Measurements from ENCODE around the gene PPA2.
"Not testable (repeated sequence)": the region's sequence is repeated elsewhere in the genome, so short reads cannot be mapped to it uniquely, and the experiment has no call there.

The PPA2 gene

GRCh38 chr4:105466580-105466979, 7.3 kb downstream of the PPA2 start:
- Histone ChIP-seq H3K36me3 (ENCODE audit: control insufficient read depth, low read length) (peaks cover 58% of the 10 kb centered on the region), H3K9me2 (replicated peaks; ENCODE audit: control insufficient read depth, low read length) (no peaks in the 10 kb centered on the region), H3K27me3 (ENCODE audit: control insufficient read depth, low read length) (no peaks in the 10 kb centered on the region), H3F3A (ENCODE audit: control insufficient read depth, insufficient read depth) (no peaks in the 10 kb centered on the region), H3K4me3 (ENCODE audit: low read length) (no peak overlapping the region), H3K79me2 (ENCODE audit: control insufficient read depth, low read length) (peaks cover 53% of the 10 kb centered on the region), H3K4me1 (ENCODE audit: control insufficient read depth, low read length) (peaks cover 10% of the 10 kb centered on the region), H4K20me1 (ENCODE audit: control insufficient read depth, insufficient read depth, low read depth, low read length) (peaks cover 14% of the 10 kb centered on the region; the same call in 1 of the 2 replicates), H3K4me2 (ENCODE audit: low read length) (no peak overlapping the region), H3K27ac (ENCODE audit: low read depth, low read length) (no peak overlapping the region), H3K9me3 (ENCODE audit: control insufficient read depth, insufficient read depth, low read length) (no peaks in the 10 kb centered on the region)
- TF ChIP-seq CTCF (IDR thresholded peaks at IDR 0.05; ENCODE audit: low read depth, low read length, poor library complexity, severe bottlenecking) = no peak
- TF ChIP-seq EZH2phosphoT487 (IDR thresholded peaks at IDR 0.05; ENCODE audit: borderline replicate concordance, low read length) = no peak

GRCh38 chr4:105464563-105464962, 9.3 kb downstream of the PPA2 start:
- not testable (repeated sequence) for H3K9me3 ChIP-seq (ENCODE audit: control insufficient read depth, insufficient read depth, low read length); H3K9me2 ChIP-seq (replicated peaks; ENCODE audit: control insufficient read depth, low read length); H4K20me1 ChIP-seq (ENCODE audit: control insufficient read depth, insufficient read depth, low read depth, low read length); H3K4me2 ChIP-seq (ENCODE audit: low read length); H3F3A ChIP-seq (ENCODE audit: control insufficient read depth, insufficient read depth); H3K27me3 ChIP-seq (ENCODE audit: control insufficient read depth, low read length); H3K27ac ChIP-seq (ENCODE audit: low read depth, low read length); H3K4me1 ChIP-seq (ENCODE audit: control insufficient read depth, low read length); H3K4me3 ChIP-seq (ENCODE audit: low read length)
- peaks cover 33% of the 10 kb centered on the region for H3K79me2 ChIP-seq (ENCODE audit: control insufficient read depth, low read length)
- H3K36me3 ChIP-seq (ENCODE audit: control insufficient read depth, low read length) = peaks cover 39% of the 10 kb centered on the region

GRCh38 chr4:105462576-105462975, 11.3 kb downstream of the PPA2 start:
- peaks cover 19% of the 10 kb centered on the region for H3K79me2 ChIP-seq (ENCODE audit: control insufficient read depth, low read length)

More at GRCh38 chr4:105462576-105462975, 11.3 kb downstream of the PPA2 start:
- Histone ChIP-seq H3K27me3 (ENCODE audit: control insufficient read depth, low read length) (no peaks in the 10 kb centered on the region), H3K9me3 (ENCODE audit: control insufficient read depth, insufficient read depth, low read length) (no peaks in the 10 kb centered on the region), H3F3A (ENCODE audit: control insufficient read depth, insufficient read depth) (no peaks in the 10 kb centered on the region), H3K4me2 (ENCODE audit: low read length) (no peak overlapping the region), H3K36me3 (ENCODE audit: control insufficient read depth, low read length) (peaks cover 20% of the 10 kb centered on the region), H3K9me2 (replicated peaks; ENCODE audit: control insufficient read depth, low read length) (no peaks in the 10 kb centered on the region), H4K20me1 (ENCODE audit: control insufficient read depth, insufficient read depth, low read depth, low read length) (no peaks in the 10 kb centered on the region), H3K4me1 (ENCODE audit: control insufficient read depth, low read length) (no peaks in the 10 kb centered on the region), H3K27ac (ENCODE audit: low read depth, low read length) (no peak overlapping the region), H3K4me3 (ENCODE audit: low read length) (no peak overlapping the region)
- TF ChIP-seq EZH2phosphoT487 (IDR thresholded peaks at IDR 0.05; ENCODE audit: borderline replicate concordance, low read length) (no peak), CTCF (IDR thresholded peaks at IDR 0.05; ENCODE audit: low read depth, low read length, poor library complexity, severe bottlenecking) (no peak)

Data from DOHH2 (cell line).